K562 (cell line): Measurements from ENCODE around the gene TPR. TPM values are rescaled to one million over a fixed set of nuclear protein-coding genes. Genes with fewer than 3 reads are reported as not detected.

Experiments
- ATAC-seq: fragments of 200-7000 bp; cut with Tn5 transposase; 3 replicates; pipeline ENCODE4 v1.9.1; 2020; ENCODE audit warnings: moderate library complexity
- BruUV-seq: library from RNA; stranded (reverse); fragments of 400-500 nt; replicated peaks from 2 replicates; lab custom pipeline; 2021; lab: Mats Ljungman, UMichigan
- CTCF ChIA-PET: fragments of 300-600 bp; formaldehyde crosslinking; extraction: SDS; loops from one replicate; lab custom pipeline; 2021; ENCODE audit warnings: low intra/inter-chr PET ratio; lab: Yijun Ruan, JAX
- POLR2A ChIA-PET: fragments of 300-600, 350-650 bp; sonication (Branson Sonifier 250); formaldehyde crosslinking; extraction: SDS; loops from one replicate; lab custom pipeline; 2021; ENCODE audit warnings: antibody characterized with exemption, inconsistent platforms; lab: Yijun Ruan, JAX
- DNase-seq, 4 experiments: peaks; one replicate each; pipeline versions ENCODE4 v3.0.0 to v3.0.0-alpha.2; 2011 to 2018; ENCODE audit warnings: low spot score in 3 of 4, mixed read lengths in 3 of 4; ENCODE audit errors: extremely low read depth in 1 of 4
- FAIRE-seq: peaks from 2 replicates; lab custom pipeline; 2011; peaks lifted over from hg19 to GRCh38; lab: Jason Lieb, UNC
- H2AFZ ChIP-seq: 2 replicates; pipeline ENCODE4 v1.6.0; 2011; ENCODE audit warnings: low read depth, low read length, control low read depth, inconsistent platforms
- H3K27ac ChIP-seq: fragments of 200-600 bp; 3 replicates; pipeline ENCODE4 v1.8.0; 2011; ENCODE audit warnings: low read depth, mild to moderate bottlenecking, control low read depth, inconsistent platforms, low read length, moderate library complexity, mixed read lengths; ENCODE audit errors: extremely low read depth
- H3K27me3 ChIP-seq, 2 experiments: fragments of 300-600 bp in 1 of 2; 2 replicates in 1 of 2; 3 replicates in 1 of 2; pipeline versions ENCODE4 v1.6.0 to v1.8.0; 2011; ENCODE audit warnings: inconsistent platforms in 2 of 2, low read length in 2 of 2, mild to moderate bottlenecking in 1 of 2, mixed read lengths in 1 of 2, moderate library complexity in 1 of 2; ENCODE audit not compliant: control insufficient read depth in 2 of 2, insufficient read depth in 2 of 2
- H3K36me3 ChIP-seq: fragments of 300-600 bp; 3 replicates; pipeline ENCODE4 v1.8.0; 2011; ENCODE audit warnings: mild to moderate bottlenecking, low read length, inconsistent platforms; ENCODE audit not compliant: control insufficient read depth, insufficient read depth
- H3K4me1 ChIP-seq, 2 experiments: fragments of 200-600 bp in 1 of 2; replicated peaks in 1 of 2; 2 replicates in 1 of 2; 3 replicates in 1 of 2; pipeline versions ENCODE4 v1.5.1 to v1.8.0; 2011; ENCODE audit warnings: inconsistent platforms in 2 of 2, low read length in 2 of 2, mild to moderate bottlenecking in 1 of 2, mixed read lengths in 1 of 2, moderate library complexity in 1 of 2; ENCODE audit not compliant: control insufficient read depth in 2 of 2, insufficient read depth in 2 of 2
- H3K4me2 ChIP-seq: 2 replicates; pipeline ENCODE4 v1.6.1; 2011; ENCODE audit warnings: low read length, control low read depth, inconsistent platforms, mixed read lengths; ENCODE audit not compliant: insufficient read depth
- H3K4me3 ChIP-seq: fragments of 200-600 bp; sonication (generic), shearing (Covaris generic); 2 replicates; pipeline ENCODE4 v1.5.1; 2016; ENCODE audit warnings: control low read depth, inconsistent platforms
- H3K79me2 ChIP-seq: fragments of 200-600 bp; 3 replicates; pipeline ENCODE4 v1.8.0; 2011; ENCODE audit warnings: low read length, inconsistent platforms; ENCODE audit not compliant: control insufficient read depth, insufficient read depth
- H3K9ac ChIP-seq, 2 experiments: 2 replicates each; pipeline versions ENCODE4 v1.6.0 to v1.6.1; 2011; ENCODE audit warnings: low read depth in 2 of 2, low read length in 2 of 2, control low read depth in 1 of 2, inconsistent platforms in 1 of 2, mild to moderate bottlenecking in 1 of 2, mixed read lengths in 1 of 2; ENCODE audit not compliant: insufficient read depth in 1 of 2
- H3K9me1 ChIP-seq: one replicate; pipeline ENCODE4 v1.6.0; 2011; ENCODE audit warnings: inconsistent platforms, mild to moderate bottlenecking, low read length, moderate library complexity; ENCODE audit not compliant: control insufficient read depth, insufficient read depth
- H3K9me3 ChIP-seq: replicated peaks from 2 replicates; pipeline ENCODE4 v1.5.1; 2011; ENCODE audit warnings: low read depth, low read length, inconsistent platforms; ENCODE audit not compliant: control insufficient read depth, insufficient read depth
- H4K20me1 ChIP-seq: replicated peaks from 2 replicates; pipeline ENCODE4 v1.6.1; 2011; ENCODE audit warnings: low read length, inconsistent platforms, mixed read lengths; ENCODE audit not compliant: control insufficient read depth, insufficient read depth
- BRCA1 ChIP-seq, 2 experiments: fragments of 450-650 bp in 1 of 2; sonication (generic) in 1 of 2; formaldehyde crosslinking in 1 of 2; IDR thresholded peaks; 2 replicates each; pipeline versions ENCODE4 v1.5.0 to v1.6.1; 2017 to 2020; ENCODE audit warnings: mild to moderate bottlenecking in 1 of 2, missing genetic modification reagents in 1 of 2
- DACH1 ChIP-seq: fragments of 450-650 bp; IDR thresholded peaks from 2 replicates; pipeline ENCODE4 v1.6.1; 2018; ENCODE audit not compliant: partially characterized antibody
- DEAF1 ChIP-seq: fragments of 450-650 bp; formaldehyde crosslinking; IDR thresholded peaks from 2 replicates; pipeline ENCODE4 v1.4.0; 2020; ENCODE audit warnings: mild to moderate bottlenecking, moderate library complexity
- DNMT1 ChIP-seq: fragments of 450-650 bp; IDR thresholded peaks from 2 replicates; pipeline ENCODE4 v1.6.1; 2016; ENCODE audit warnings: antibody characterized with exemption, mild to moderate bottlenecking
- EGR1 ChIP-seq: fragments of 450-650 bp; conservative IDR thresholded peaks from 2 replicates; pipeline ENCODE4 v1.6.1; 2017; ENCODE audit warnings: mild to moderate bottlenecking
- FOSL1 ChIP-seq: fragments of 200-800 bp; sonication (Bioruptor generic); conservative IDR thresholded peaks from 2 replicates; pipeline ENCODE4 v1.6.1; 2016; ENCODE audit warnings: missing genetic modification characterization, missing compliant biosample characterization
- HNRNPK ChIP-seq: fragments of 200-400 bp; formaldehyde crosslinking; IDR thresholded peaks from one replicate; pipeline ENCODE4 v1.6.1; 2018; ENCODE audit warnings: mild to moderate bottlenecking, low read depth, low read length; ENCODE audit not compliant: poor library complexity, severe bottlenecking
- HNRNPL ChIP-seq: fragments of 200-400 bp; formaldehyde crosslinking; IDR thresholded peaks from 2 replicates; pipeline ENCODE4 v1.6.1; 2017; ENCODE audit warnings: low read depth, mild to moderate bottlenecking, low read length
- MYC ChIP-seq, 2 experiments: fragments of 250-450 bp in 1 of 2; sonication (Bioruptor Pico) in 1 of 2; IDR thresholded peaks; 2 replicates each; pipeline versions ENCODE4 v1.5.1 to v1.6.1; 2012 to 2021; ENCODE audit warnings: low read depth in 2 of 2, borderline replicate concordance in 1 of 2, improper control_type of control experiment in 1 of 2, low read length in 1 of 2, mild to moderate bottlenecking in 1 of 2, moderate library complexity in 1 of 2
- NR1H2 ChIP-seq: sonication (generic); formaldehyde crosslinking; IDR thresholded peaks from 2 replicates; pipeline ENCODE4 v1.4.0; 2020; ENCODE audit warnings: mild to moderate bottlenecking, missing genetic modification reagents
- RBM34 ChIP-seq: fragments of 200-400 bp; formaldehyde crosslinking; IDR thresholded peaks from 2 replicates; pipeline ENCODE4 v1.6.1; 2018; ENCODE audit warnings: low read length, borderline replicate concordance; ENCODE audit not compliant: insufficient read depth
- SMAD4 ChIP-seq: fragments of 250-450 bp; sonication (Bioruptor Pico); conservative IDR thresholded peaks from 2 replicates; pipeline ENCODE4 v1.8.0; 2021; ENCODE audit warnings: inconsistent platforms, mild to moderate bottlenecking, moderate library complexity
- SNRNP70 ChIP-seq: fragments of 200-400 bp; formaldehyde crosslinking; optimal IDR thresholded peaks from 2 replicates; pipeline ENCODE3; 2017; ENCODE audit warnings: low read depth, low read length
- TAL1 ChIP-seq: fragments of 450-650 bp; IDR thresholded peaks from 2 replicates; pipeline ENCODE4 v1.6.1; 2016; ENCODE audit warnings: mild to moderate bottlenecking
- ZNF224 ChIP-seq: sonication (generic); formaldehyde crosslinking; IDR thresholded peaks from 2 replicates; pipeline ENCODE4 v1.8.0; 2022; ENCODE audit warnings: mild to moderate bottlenecking, missing genetic modification reagents
- ZNF436 ChIP-seq: fragments of 250-450, 450-650 bp; sonication (Bioruptor Pico); formaldehyde crosslinking; IDR thresholded peaks from 2 replicates; pipeline ENCODE4 v1.7.0; 2020; ENCODE audit warnings: mild to moderate bottlenecking
- WGBS: fragments of 100-300 bp; shearing (Covaris generic); methylation state at CpG from one replicate; pipeline ENCODE4 v1.1.6; 2016; ENCODE audit warnings: low coverage, mixed read lengths; ENCODE audit not compliant: insufficient coverage; ENCODE audit errors: missing lambda C conversion rate; 5-methylcytosine and 5-hydroxymethylcytosine counted together
- in situ Hi-C: fragments of 300-500 bp; cut with MboI; formaldehyde crosslinking; loops from 4 replicates; pipeline ENCODE4 v1.15.0; 2018; ENCODE audit warnings: inconsistent platforms, mixed read lengths
- intact Hi-C: fragments of 100-400 bp; cut with micrococcal nuclease; formaldehyde crosslinking; loops from 2 replicates; pipeline ENCODE4 v1.14.2; 2022
- polyA plus RNA-seq, 8 experiments: library from polyadenylated mRNA; depleted of rRNA in 4 of 8; stranded (reverse) in 5 of 8; unstranded in 3 of 8; fragments of >200 nt; fragmentation: Nextera tagmentation in 2 of 8; fragmentation: Illumina TruSeq in 1 of 8; extraction: Ambion mirVana in 2 of 8; extraction: Trizol in 1 of 8; gene quantifications; 2 replicates each; pipeline versions ENCODE4 v1.2.1 to v1.2.3, GENCODE V29; 2011 to 2014; ENCODE audit warnings: inconsistent platforms in 1 of 8, missing spikeins in 1 of 8
- total RNA-seq, 7 experiments: library from RNA; depleted of rRNA in 6 of 7; stranded (reverse); fragments of >200 nt in 6 of 7; fragmentation: Illumina TruSeq in 2 of 7; extraction: Trizol in 2 of 7; gene quantifications; 2 replicates each; pipeline versions ENCODE4 v1.2.1 to v1.2.3, GENCODE V29; 2011 to 2021; ENCODE audit warnings: low replicate concordance in 1 of 7
- TF ChIP-seq, protein P1 (sequence below): fragments of 250-450 bp; sonication (Bioruptor Pico); IDR thresholded peaks from 2 replicates; pipeline ENCODE4 v1.8.0; 2022; ENCODE audit warnings: inconsistent platforms

TPR gene
- total and polyA plus RNA-seq, 9 of the 15 experiments (the other 6 are each of a cell fraction or from before 2014, with no cell fraction given): 48.5 to 167 (median 138) TPM

GRCh38 chr1:186298851-186299250 lies 76.2 kb downstream of the TPR start (continued):
- TF ChIP-seq DEAF1 (no peak), ZNF224 (CRISPR knock-in tag) (no peak), DNMT1 (no peak), MYC (IDR thresholded peaks at IDR 0.05; ENCODE audit: low read depth, low read length) (no peak), MYC (CRISPR knock-in tag; IDR thresholded peaks at IDR 0.05; ENCODE audit: borderline replicate concordance, low read depth) (no peak)

DNA sequence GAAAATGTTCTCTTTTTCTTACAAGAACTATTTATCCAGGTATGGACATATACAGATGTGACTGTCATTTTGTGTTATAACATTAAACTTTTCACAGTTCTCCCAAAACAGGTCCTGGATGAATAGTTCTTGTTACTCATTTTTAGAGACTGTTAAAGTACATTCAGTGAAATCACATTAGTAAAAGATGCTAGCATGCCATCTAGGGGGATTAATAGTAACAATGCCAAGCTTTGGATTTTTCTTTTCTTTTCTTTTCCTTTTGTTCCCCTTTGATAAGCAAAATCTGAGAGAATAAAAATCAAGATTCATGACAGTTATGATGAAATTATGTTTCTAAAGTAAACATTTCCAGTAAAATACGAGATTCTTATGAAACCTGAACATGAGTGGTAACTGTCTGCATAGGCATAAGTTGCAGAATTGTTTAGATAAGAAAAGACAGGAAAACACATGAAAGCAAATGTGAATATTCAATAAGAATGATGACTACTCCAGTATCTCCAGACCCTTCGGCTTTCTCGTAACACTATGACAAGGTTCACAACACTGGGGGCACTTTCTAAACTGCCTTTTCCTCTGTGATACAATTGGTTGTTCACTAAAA lies 77.5 kb downstream of the TPR start:
- in situ Hi-C loops: no loop called here
- Histone ChIP-seq H4K20me1 (no peaks in the 10 kb centered on the region), H3K27ac (no peak overlapping the region), H3K4me3 (no peak overlapping the region), H2AFZ (no peak overlapping the region), H3K9me3 (no peaks in the 10 kb centered on the region), H3K9ac (no peak overlapping the region), H3K36me3 (no peaks in the 10 kb centered on the region), H3K9me1 (no peaks in the 10 kb centered on the region), H3K79me2 (no peaks in the 10 kb centered on the region), H3K4me1 (no peaks in the 10 kb centered on the region; a peak in 1 of 5 replicates), H3K27me3 (peaks cover 11% of the 10 kb centered on the region in 2 experiments; a peak in 4 of 5 replicates), H3K4me2 (no peak overlapping the region)
- FAIRE-seq: no peak
- CTCF ChIA-PET: no interaction called here
- no peak for ATAC-seq
- intact Hi-C loops: no loop called here
- 14% methylated on average over 3 of the region's 3 CpGs for WGBS
- POLR2A ChIA-PET: interaction anchor here (0.9 kb wide), 1 partner anchor 8 kb away, joined by 3 read pairs; no protein-coding TSS in a partner anchor
- no TSS peak for BruUV-seq
- no peak for DNase-seq
- TF ChIP-seq RBM34: no peak
- no peak for TF ChIP-seq BRCA1 (IDR thresholded peaks at IDR 0.05)
- no peak for TF ChIP-seq BRCA1 (CRISPR knock-in tag; IDR thresholded peaks at IDR 0.05)
- TF ChIP-seq TAL1: no peak
- no peak for TF ChIP-seq ZNF436 (CRISPR knock-in tag)
- TF ChIP-seq HNRNPK: no peak
- TF ChIP-seq, protein P1, sequence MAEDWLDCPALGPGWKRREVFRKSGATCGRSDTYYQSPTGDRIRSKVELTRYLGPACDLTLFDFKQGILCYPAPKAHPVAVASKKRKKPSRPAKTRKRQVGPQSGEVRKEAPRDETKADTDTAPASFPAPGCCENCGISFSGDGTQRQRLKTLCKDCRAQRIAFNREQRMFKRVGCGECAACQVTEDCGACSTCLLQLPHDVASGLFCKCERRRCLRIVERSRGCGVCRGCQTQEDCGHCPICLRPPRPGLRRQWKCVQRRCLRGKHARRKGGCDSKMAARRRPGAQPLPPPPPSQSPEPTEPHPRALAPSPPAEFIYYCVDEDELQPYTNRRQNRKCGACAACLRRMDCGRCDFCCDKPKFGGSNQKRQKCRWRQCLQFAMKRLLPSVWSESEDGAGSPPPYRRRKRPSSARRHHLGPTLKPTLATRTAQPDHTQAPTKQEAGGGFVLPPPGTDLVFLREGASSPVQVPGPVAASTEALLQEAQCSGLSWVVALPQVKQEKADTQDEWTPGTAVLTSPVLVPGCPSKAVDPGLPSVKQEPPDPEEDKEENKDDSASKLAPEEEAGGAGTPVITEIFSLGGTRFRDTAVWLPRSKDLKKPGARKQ (CRISPR knock-in tag): no peak
- no peak for TF ChIP-seq EGR1
- TF ChIP-seq NR1H2 (CRISPR knock-in tag): no peak
- no peak for TF ChIP-seq FOSL1 (tag)
- TF ChIP-seq SNRNP70: no peak
- TF ChIP-seq DACH1: no peak
- TF ChIP-seq HNRNPL: no peak
- TF ChIP-seq SMAD4 (CRISPR knock-in tag): no peak
